B cell (primary cell): ENCODE data around the gene TBXAS1.

Source experiments
- EZH2 ChIP-seq: IDR thresholded peaks from 2 replicates; pipeline ENCODE4 v1.6.1; 2012; ENCODE audit warnings: borderline replicate concordance, low read depth, mild to moderate bottlenecking, moderate library complexity, low read length; ENCODE audit not compliant: insufficient read depth, poor library complexity, severe bottlenecking
- TF ChIP-seq, protein P1 (sequence below): fragments of 200-600 bp; IDR thresholded peaks from one replicate; pipeline ENCODE4 v1.8.0; 2022; ENCODE audit warnings: antibody characterized with exemption, mild to moderate bottlenecking

DNA sequence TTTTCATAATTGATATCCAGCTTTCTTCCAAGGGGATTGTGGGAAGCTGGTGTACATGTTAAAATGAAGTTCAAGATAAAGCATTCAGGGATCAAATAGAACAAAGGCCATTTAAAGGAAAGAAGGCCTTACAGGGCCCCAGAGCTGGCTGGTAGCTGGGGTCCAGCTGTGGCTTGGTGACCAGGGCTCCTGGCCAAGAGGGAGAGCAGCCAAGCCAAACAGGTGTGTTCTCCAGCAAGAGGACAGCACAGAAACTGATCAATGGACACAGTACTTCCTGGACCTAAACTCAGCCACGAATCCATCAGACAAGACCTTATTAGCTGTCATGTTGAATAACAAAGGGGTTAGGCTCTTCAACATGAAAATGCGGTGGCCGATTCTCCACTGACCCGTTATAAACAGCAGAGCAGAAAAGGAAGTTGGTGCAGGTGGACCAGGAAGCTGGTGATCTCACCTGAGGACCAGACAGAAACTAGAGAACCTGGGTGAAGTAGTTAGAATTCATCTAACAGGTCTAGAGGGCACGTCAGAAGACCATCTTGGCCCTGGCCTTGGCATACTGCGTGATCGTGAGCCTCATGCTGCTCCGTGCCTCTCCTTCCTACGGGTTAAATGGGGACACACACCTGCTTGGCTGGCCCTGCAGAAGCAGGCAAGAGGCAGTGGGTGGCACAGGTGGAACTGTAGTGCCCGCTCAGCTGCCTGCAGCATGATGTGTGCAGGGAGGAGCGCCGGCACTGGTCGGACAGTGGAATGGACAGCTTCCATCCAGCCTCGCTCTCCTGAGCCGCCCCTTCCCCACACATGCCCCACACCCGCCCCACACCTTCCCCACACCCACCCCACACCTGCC is 179.9 kb downstream of the TBXAS1 start:
- TF ChIP-seq, protein P1, sequence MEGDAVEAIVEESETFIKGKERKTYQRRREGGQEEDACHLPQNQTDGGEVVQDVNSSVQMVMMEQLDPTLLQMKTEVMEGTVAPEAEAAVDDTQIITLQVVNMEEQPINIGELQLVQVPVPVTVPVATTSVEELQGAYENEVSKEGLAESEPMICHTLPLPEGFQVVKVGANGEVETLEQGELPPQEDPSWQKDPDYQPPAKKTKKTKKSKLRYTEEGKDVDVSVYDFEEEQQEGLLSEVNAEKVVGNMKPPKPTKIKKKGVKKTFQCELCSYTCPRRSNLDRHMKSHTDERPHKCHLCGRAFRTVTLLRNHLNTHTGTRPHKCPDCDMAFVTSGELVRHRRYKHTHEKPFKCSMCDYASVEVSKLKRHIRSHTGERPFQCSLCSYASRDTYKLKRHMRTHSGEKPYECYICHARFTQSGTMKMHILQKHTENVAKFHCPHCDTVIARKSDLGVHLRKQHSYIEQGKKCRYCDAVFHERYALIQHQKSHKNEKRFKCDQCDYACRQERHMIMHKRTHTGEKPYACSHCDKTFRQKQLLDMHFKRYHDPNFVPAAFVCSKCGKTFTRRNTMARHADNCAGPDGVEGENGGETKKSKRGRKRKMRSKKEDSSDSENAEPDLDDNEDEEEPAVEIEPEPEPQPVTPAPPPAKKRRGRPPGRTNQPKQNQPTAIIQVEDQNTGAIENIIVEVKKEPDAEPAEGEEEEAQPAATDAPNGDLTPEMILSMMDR: no peak
- no peak for TF ChIP-seq EZH2
